ENCODE data around the gene ADRA2C. TPM values are rescaled to one million over a fixed set of nuclear protein-coding genes. Genes with fewer than 3 reads are reported as not detected.
A peak's percentile ranks its signal among the peaks of the same experiment; 100 is the strongest.

ADRA2C gene
- total and polyA plus RNA-seq, 8 donors: 1.1 to 6.8 (median 3.0) TPM

DNA sequence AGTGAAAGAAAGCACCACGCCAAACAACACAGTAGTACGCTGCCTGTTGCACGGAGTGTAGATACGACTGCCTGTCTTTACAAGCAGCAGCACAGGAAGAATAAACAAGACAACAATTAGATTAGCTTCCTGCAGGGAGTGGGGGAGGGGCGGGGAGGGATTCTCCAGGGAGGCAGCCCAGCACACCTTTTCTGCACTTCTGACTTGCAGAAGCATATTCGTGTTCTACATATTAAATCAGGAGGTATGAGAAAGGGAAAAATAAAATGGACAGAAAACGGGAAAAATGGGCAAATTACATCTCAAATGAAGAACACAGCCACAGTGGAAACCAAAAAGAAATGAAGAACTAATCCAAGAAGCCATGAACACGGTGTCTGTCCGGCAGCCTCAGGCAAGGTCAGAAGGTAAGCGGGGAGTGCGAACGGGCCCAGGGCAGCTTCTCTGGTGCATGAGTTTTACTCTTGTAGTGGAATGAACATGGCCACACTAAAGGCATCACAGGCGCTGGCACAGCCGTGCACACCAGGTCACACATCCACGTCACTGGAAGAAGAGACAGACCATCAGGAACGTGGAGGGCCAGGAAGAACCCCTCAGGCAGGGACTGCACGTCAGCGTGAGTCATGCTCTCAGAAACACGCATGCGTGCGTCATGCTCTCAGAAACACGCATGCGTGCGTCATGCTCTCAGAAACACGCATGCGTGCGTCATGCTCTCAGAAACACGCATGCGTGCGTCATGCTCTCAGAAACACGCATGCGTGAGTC lies 20.1 kb upstream of the ADRA2C start:
- Histone ChIP-seq H3K27ac (no peak overlapping the region), H3K27me3 (peaks cover 0 to 10% (median 0%) of the 10 kb centered on the region in 4 donors), H3K36me3 (no peaks in the 10 kb centered on the region), H3K9me3 (no peaks in the 10 kb centered on the region), H3K4me1 (no peaks in the 10 kb centered on the region), H3K4me3 (no peak overlapping the region)
- intact Hi-C loops (cut with DNase I): no loop called here
- TF ChIP-seq, protein P1, sequence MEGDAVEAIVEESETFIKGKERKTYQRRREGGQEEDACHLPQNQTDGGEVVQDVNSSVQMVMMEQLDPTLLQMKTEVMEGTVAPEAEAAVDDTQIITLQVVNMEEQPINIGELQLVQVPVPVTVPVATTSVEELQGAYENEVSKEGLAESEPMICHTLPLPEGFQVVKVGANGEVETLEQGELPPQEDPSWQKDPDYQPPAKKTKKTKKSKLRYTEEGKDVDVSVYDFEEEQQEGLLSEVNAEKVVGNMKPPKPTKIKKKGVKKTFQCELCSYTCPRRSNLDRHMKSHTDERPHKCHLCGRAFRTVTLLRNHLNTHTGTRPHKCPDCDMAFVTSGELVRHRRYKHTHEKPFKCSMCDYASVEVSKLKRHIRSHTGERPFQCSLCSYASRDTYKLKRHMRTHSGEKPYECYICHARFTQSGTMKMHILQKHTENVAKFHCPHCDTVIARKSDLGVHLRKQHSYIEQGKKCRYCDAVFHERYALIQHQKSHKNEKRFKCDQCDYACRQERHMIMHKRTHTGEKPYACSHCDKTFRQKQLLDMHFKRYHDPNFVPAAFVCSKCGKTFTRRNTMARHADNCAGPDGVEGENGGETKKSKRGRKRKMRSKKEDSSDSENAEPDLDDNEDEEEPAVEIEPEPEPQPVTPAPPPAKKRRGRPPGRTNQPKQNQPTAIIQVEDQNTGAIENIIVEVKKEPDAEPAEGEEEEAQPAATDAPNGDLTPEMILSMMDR (IDR thresholded peaks at IDR 0.05): no peak
- no peak for FAIRE-seq
- no peak for DNase-seq
- 57 to 59% methylated on average over 27 to 32 of the region's 32 CpGs for WGBS, 2 donors
- no peak for ATAC-seq

DNA sequence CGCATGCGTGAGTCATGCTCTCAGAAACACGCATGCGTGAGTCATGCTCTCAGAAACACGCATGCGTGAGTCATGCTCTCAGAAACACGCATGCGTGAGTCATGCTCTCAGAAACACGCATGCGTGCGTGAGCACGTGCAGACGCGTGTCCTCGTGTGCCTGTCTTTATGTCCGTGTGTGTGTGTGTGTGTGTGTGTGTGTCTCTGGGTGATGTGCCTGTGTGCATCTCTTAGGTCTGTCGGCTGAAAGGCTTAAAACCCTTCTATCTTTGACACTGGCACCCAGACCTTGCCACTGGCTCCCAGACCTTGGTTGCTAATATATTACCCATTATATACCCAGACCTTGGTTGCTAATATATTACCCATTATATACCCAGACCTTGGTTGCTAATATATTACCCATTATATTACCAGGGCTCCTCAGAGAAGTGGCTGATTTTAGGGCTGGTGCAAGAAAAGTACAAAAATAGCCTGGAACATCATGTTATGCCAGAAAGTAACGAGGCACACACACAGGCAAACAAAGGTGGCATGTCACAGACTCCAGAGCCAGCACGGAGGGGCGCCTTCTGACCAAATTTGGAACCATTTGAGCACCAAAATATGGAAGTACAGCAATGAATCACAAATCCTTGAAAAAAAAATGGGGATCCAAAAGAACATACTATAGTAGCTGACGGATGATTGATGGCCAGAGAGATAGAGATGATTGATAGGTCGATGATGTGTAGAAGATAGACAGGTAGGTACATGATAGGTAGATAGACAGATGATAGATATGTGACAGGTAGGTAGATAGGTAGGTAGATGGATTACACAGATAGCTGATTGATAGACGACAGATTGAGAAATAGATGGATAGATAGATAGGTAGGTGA lies 19.2 kb upstream of the ADRA2C start:
- no peak for FAIRE-seq
- intact Hi-C loops (cut with DNase I): no loop called here
- TF ChIP-seq, protein P1 (IDR thresholded peaks at IDR 0.05): no peak
- WGBS, 2 donors: 52 to 61% methylated on average over 19 to 22 of the region's 23 CpGs
- Histone ChIP-seq H3K9me3 (no peaks in the 10 kb centered on the region), H3K4me3 (no peak overlapping the region), H3K27me3 (peaks cover 0 to 10% (median 0%) of the 10 kb centered on the region in 4 donors), H3K4me1 (no peaks in the 10 kb centered on the region), H3K36me3 (no peaks in the 10 kb centered on the region), H3K27ac (no peak overlapping the region)
- peak in 1 of 6 donors; percentile 33 for DNase-seq
- ATAC-seq: peak in 3 of 4 donors; percentile 28 to 80 (median 65)

DNA sequence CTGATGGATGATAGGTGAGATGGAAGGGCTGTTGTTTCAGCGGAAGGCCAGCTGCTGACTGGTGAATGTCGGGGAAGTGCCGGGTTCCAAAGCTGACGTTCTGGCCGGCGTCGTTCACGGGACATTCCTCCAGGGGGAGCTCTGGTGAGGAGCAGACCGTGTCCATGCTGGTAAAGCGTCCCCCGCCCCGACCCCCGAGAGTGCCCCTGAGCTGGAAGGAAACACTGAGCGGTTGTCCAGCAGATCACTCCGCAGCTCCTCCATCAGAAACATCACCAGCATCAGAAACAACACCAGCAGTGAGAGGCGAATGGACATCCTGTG lies 18.6 kb upstream of the ADRA2C start:
- TF ChIP-seq, protein P1 (IDR thresholded peaks at IDR 0.05): peak in 1 of 4 donors; percentile 18
- FAIRE-seq (no peak), DNase-seq (no peak), ATAC-seq (peak in 2 of 4 donors; percentile 21 to 66)
- Histone ChIP-seq H3K27ac (no peak overlapping the region), H3K9me3 (no peaks in the 10 kb centered on the region), H3K27me3 (peaks cover 0 to 10% (median 0%) of the 10 kb centered on the region in 4 donors), H3K4me1 (no peaks in the 10 kb centered on the region), H3K4me3 (no peak overlapping the region), H3K36me3 (no peaks in the 10 kb centered on the region)
- 9 to 10% methylated on average over 16 of the region's 16 CpGs for WGBS, 2 donors
- intact Hi-C loops (cut with DNase I): no loop called here

DNA sequence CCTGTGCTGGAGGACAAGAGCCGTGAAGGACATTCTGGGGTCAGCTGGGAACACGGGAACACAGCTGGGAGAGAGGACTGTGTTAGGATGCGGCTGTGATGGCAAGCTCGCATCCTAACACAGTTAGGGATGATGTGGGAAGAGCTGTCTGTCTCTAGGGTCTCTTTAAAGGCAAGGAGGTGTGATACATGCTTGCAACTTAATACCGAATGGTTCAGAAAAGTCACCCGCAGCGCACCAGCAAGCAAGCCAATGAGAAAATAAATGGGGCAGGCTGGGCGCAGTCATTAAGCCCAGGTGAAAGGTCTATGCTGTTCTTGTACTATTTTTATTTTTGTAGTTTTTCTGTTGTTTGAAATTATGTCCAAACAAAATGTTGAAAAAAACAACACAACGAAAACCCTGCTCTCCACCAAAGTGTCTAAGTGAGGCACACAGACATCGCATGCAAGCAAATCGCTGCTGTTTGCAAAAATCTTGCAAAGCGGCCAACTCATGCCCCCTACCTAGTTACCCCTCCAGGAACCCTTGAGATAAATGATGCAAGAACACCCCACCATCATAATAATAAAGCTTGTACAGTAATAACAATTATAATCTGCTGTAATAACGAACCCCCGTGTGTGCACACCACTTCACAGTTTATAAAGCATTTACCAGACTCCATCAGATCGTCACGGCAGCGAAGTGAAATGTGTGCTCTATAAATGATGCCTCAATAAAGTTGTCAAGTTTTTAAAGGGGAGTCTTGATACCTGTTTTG lies 17.9 kb upstream of the ADRA2C start:
- WGBS, 2 donors: 46 to 54% methylated on average over 17 of the region's 17 CpGs
- H3K9me3 ChIP-seq: no peaks in the 10 kb centered on the region
- no peak overlapping the region for H3K27ac ChIP-seq
- ATAC-seq: no peak
- intact Hi-C loops (cut with DNase I): no loop called here
- H3K4me1 ChIP-seq: no peaks in the 10 kb centered on the region
- no peak for FAIRE-seq
- peaks cover 0 to 3% (median 0%) of the 10 kb centered on the region in 4 donors for H3K27me3 ChIP-seq
- TF ChIP-seq, protein P1 (IDR thresholded peaks at IDR 0.05): no peak
- H3K4me3 ChIP-seq: no peak overlapping the region
- H3K36me3 ChIP-seq: no peaks in the 10 kb centered on the region
- no peak for DNase-seq

All from pancreas (tissue), 10 donors.